ENCODE data around the gene REV3L.

- TF ChIP-seq SP2 (IDR thresholded peaks at IDR 0.05; ENCODE audit: low read length) (no peak), SUZ12 (IDR thresholded peaks at IDR 0.05; ENCODE audit: low read length) (no peak), RFX5 (IDR thresholded peaks at IDR 0.05; ENCODE audit: borderline replicate concordance, low read depth, low read length) (no peak), NANOG (IDR thresholded peaks at IDR 0.05; ENCODE audit: insufficient read depth, low read depth, low read length, poor library complexity, severe bottlenecking) (no peak), POLR2A (IDR thresholded peaks at IDR 0.05; ENCODE audit: control extremely low read depth in 1 of 2, low read depth in 2 of 2, low read length in 2 of 2) (no peak), SP1 (IDR thresholded peaks at IDR 0.05; ENCODE audit: low read depth, low read length) (no peak), EP300 (IDR thresholded peaks at IDR 0.05; ENCODE audit: borderline replicate concordance in 1 of 2, low read depth in 2 of 2, low read length in 2 of 2) (no peak)
Observed at GRCh38 chr6:111449129-111449528, 33.9 kb downstream of the REV3L start.

All from H1 (cell line).